Spleen (tissue), 7 donors: ENCODE data around the gene CDK2AP2.

Experiments
- POLR2AphosphoS5 ChIP-seq, 3 donors: sonication (generic); formaldehyde crosslinking; IDR thresholded peaks; one replicate each; pipeline ENCODE4 v1.5.1; 2017; ENCODE audit warnings: antibody characterized with exemption in 3 of 3
- TF ChIP-seq, protein P1 (sequence below), 11 experiments: fragments of 200-600 bp in 7 of 11; fragments of 450-650 bp in 4 of 11; sonication (generic) in 4 of 11; IDR thresholded peaks in 8 of 11; conservative IDR thresholded peaks in 3 of 11; 1 replicate in 7 of 11; 2 replicates in 4 of 11; pipeline versions ENCODE4 v1.4.0 to v1.8.0; 2016 to 2021; ENCODE audit warnings: antibody characterized with exemption in 11 of 11, inconsistent platforms in 4 of 11, mild to moderate bottlenecking in 1 of 11
- donor health status: DM: no; HTN: no; CAD: no; lungs with moderate emphysema.
- donor health status: DM: no; HTN: no; CAD: no.
- donor health status: DM: no; HTN: no; CAD: no.

DNA sequence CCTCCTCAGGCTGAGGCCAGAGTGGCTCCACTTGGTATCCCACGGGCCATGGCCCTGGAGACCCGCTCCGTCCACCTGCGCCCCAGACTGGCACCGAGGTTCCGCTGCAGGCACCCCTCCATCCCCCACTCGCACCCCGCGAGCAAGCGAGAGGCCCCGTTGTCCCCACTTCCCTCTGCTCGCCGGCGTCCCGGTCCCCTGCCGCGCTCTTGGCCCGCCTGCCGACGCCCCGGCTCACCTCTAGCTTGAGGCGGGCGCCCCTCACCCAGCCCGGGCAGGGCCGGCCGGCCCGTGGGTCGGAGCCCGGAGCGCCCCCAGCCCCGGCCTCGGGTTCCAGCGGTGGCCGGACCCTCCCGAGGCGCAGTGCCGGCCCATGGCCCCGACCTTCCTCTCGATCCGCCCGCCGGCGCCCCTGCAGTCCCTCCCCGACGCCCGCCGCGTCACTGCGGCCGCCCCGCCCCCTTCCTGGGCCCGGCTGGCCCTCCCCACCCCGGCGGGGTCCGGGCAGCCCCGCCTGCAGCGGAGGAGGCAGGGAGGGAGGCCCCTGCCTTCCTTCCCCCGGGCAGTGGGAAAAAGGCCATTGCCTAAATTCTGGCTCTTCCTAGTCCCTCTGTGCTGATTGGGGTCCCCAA is 2.9 kb downstream of the CDK2AP2 start, which contains the start of gene PITPNM1:
- peak; percentile 75 to 81 (median 75) for TF ChIP-seq POLR2AphosphoS5 (IDR thresholded peaks at IDR 0.05)
- TF ChIP-seq, protein P1, sequence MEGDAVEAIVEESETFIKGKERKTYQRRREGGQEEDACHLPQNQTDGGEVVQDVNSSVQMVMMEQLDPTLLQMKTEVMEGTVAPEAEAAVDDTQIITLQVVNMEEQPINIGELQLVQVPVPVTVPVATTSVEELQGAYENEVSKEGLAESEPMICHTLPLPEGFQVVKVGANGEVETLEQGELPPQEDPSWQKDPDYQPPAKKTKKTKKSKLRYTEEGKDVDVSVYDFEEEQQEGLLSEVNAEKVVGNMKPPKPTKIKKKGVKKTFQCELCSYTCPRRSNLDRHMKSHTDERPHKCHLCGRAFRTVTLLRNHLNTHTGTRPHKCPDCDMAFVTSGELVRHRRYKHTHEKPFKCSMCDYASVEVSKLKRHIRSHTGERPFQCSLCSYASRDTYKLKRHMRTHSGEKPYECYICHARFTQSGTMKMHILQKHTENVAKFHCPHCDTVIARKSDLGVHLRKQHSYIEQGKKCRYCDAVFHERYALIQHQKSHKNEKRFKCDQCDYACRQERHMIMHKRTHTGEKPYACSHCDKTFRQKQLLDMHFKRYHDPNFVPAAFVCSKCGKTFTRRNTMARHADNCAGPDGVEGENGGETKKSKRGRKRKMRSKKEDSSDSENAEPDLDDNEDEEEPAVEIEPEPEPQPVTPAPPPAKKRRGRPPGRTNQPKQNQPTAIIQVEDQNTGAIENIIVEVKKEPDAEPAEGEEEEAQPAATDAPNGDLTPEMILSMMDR (IDR thresholded peaks at IDR 0.05 in 8 of 11, conservative IDR thresholded peaks at IDR 0.05 in 3 of 11) = no peak
